ENCODE results near the gene HIRIP3.

- TF ChIP-seq CTCF (IDR thresholded peaks at IDR 0.05) (no peak), ZFX (IDR thresholded peaks at IDR 0.05; ENCODE audit: borderline replicate concordance) (no peak)
Observed at GRCh38 chr16:29971304-29971703, 24.1 kb downstream of the HIRIP3 start.

All from 22Rv1 (cell line).